HUES64 (cell line): ENCODE measurements around the gene DUXA. TPM values are rescaled to one million over a fixed set of nuclear protein-coding genes. Genes with fewer than 3 reads are reported as not detected.
"Not testable (repeated sequence)": the region's sequence is repeated elsewhere in the genome, so short reads cannot be mapped to it uniquely, and the experiment has no call there.

Experiments
- H3K27ac ChIP-seq: 2 replicates; pipeline ENCODE4 v1.7.0; 2013; ENCODE audit warnings: low read depth, low read length, inconsistent platforms
- H3K27me3 ChIP-seq: 2 replicates; pipeline ENCODE4 v1.6.1; 2013; ENCODE audit warnings: mild to moderate bottlenecking, low read length; ENCODE audit not compliant: insufficient read depth
- H3K36me3 ChIP-seq: 2 replicates; pipeline ENCODE4 v1.6.1; 2013; ENCODE audit warnings: mild to moderate bottlenecking, low read length; ENCODE audit not compliant: insufficient read depth
- H3K4me1 ChIP-seq: 2 replicates; pipeline ENCODE4 v1.6.1; 2013; ENCODE audit warnings: mild to moderate bottlenecking, low read length, moderate library complexity; ENCODE audit not compliant: insufficient read depth
- H3K4me3 ChIP-seq: 2 replicates; pipeline ENCODE4 v1.5.1; 2013; ENCODE audit warnings: mild to moderate bottlenecking, low read length, moderate library complexity
- H3K9ac ChIP-seq: 2 replicates; pipeline ENCODE4 v1.6.1; 2013; ENCODE audit warnings: mild to moderate bottlenecking, low read depth, low read length
- H3K9me3 ChIP-seq: 2 replicates; pipeline ENCODE4 v1.6.1; 2013; ENCODE audit warnings: low read depth, low read length; ENCODE audit not compliant: insufficient read depth
- WGBS: fragments of 150-250, 120-280 bp; methylation state at CpG from one replicate; pipeline ENCODE4 v1.1.7; 2013; ENCODE audit warnings: missing lambda C conversion rate; 5-methylcytosine and 5-hydroxymethylcytosine counted together
- polyA plus RNA-seq, 2 experiments: library from polyadenylated mRNA; stranded (reverse); fragments of 50-300 nt; gene quantifications; one replicate each; pipeline ENCODE4 v1.2.3, GENCODE V29; 2013

The DUXA gene
- polyA plus RNA-seq (2013, experiment 1 of 2), result not detected
- not detected for polyA plus RNA-seq (2013, experiment 2 of 2)

GRCh38 chr19:57167385-57167784 lies at the start of gene DUXA:
Gene DUXA (minus strand): TSS chr19:57167485. CDS start chr19:57167443, 42 bp downstream.
- 83% methylated on average over 6 of the region's 6 CpGs for WGBS

GRCh38 chr19:57212109-57212508 lies 44.8 kb upstream of the DUXA start:
- WGBS, result 95% methylated on average over 7 of the region's 7 CpGs
- H3K9me3 ChIP-seq, result no peaks in the 10 kb centered on the region
- no peak overlapping the region for H3K4me3 ChIP-seq
- no peaks in the 10 kb centered on the region for H3K27me3 ChIP-seq
- no peak overlapping the region for H3K9ac ChIP-seq
- H3K4me1 ChIP-seq, result no peaks in the 10 kb centered on the region
- no peak overlapping the region for H3K27ac ChIP-seq
- peaks cover 67% of the 10 kb centered on the region for H3K36me3 ChIP-seq

More at GRCh38 chr19:57167385-57167784, at the start of gene DUXA:
- Histone ChIP-seq H3K27ac (no peak within 1 kb of the TSS), H3K9me3 (peaks cover 59% of the 10 kb centered on the region), H3K4me3 (no peak within 1 kb of the TSS), H3K27me3 (no peaks in the 10 kb centered on the region), H3K9ac (no peak within 1 kb of the TSS), H3K36me3 (no peaks in the 10 kb centered on the region), H3K4me1 (no peaks in the 10 kb centered on the region)

- H3K36me3 ChIP-seq, result peaks cover 77% of the 10 kb centered on the region
These were observed 43.1 kb upstream of the DUXA start for GRCh38 chr19:57210381-57210780.

GRCh38 chr19:57202160-57202559 lies 34.9 kb upstream of the DUXA start:
- peaks cover 41% of the 10 kb centered on the region for H3K36me3 ChIP-seq
- no peak overlapping the region for H3K4me3 ChIP-seq
- no peaks in the 10 kb centered on the region for H3K9me3 ChIP-seq
- H3K27me3 ChIP-seq, result no peaks in the 10 kb centered on the region
- WGBS, result 93% methylated on average over 5 of the region's 5 CpGs
- no peak overlapping the region for H3K27ac ChIP-seq
- no peaks in the 10 kb centered on the region for H3K4me1 ChIP-seq
- H3K9ac ChIP-seq, result no peak overlapping the region

More at GRCh38 chr19:57210381-57210780, 43.1 kb upstream of the DUXA start:
- Histone ChIP-seq H3K9ac (no peak overlapping the region), H3K9me3 (no peaks in the 10 kb centered on the region), H3K27me3 (no peaks in the 10 kb centered on the region), H3K4me3 (no peak overlapping the region), H3K27ac (no peak overlapping the region), H3K4me1 (no peaks in the 10 kb centered on the region)
- 94% methylated on average over 4 of the region's 4 CpGs for WGBS

GRCh38 chr19:57197874-57198273 lies 30.6 kb upstream of the DUXA start:
- H3K9me3 ChIP-seq, H3K27me3 ChIP-seq, H3K9ac ChIP-seq, H3K4me3 ChIP-seq, H3K27ac ChIP-seq, H3K4me1 ChIP-seq: not testable (repeated sequence)
- peaks cover 61% of the 10 kb centered on the region for H3K36me3 ChIP-seq
- WGBS, result 93% methylated on average over 6 of the region's 6 CpGs

- no peak overlapping the region for H3K9ac ChIP-seq
- H3K4me1 ChIP-seq, result no peaks in the 10 kb centered on the region
- H3K27me3 ChIP-seq, result no peaks in the 10 kb centered on the region
- peaks cover 49% of the 10 kb centered on the region for H3K36me3 ChIP-seq
- no peak overlapping the region for H3K27ac ChIP-seq
- WGBS, result 92% methylated on average over 5 of the region's 5 CpGs
- H3K4me3 ChIP-seq, result peak overlapping the region; percentile 83; the same call in 1 of the 2 replicates
- peaks cover 26% of the 10 kb centered on the region for H3K9me3 ChIP-seq
These were observed 25.7 kb upstream of the DUXA start for GRCh38 chr19:57192993-57193392.

DNA sequence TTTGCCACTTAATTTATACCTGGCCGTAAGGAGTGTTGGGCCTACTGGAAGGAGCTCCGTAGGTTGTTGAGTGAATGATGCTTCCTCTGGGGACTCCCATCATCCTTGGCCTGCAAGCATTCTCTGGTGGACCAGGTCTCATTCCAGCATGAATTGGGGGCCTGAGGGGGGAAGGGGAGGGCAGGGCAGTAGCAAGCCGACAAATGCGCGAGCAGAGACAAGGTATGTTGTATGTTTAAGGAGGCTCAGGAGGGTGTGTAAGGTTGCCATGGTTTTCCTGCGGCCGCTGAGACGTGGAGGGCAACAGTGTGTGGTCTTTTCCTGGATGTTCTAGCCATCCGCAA lies 24.8 kb upstream of the DUXA start:
- Histone ChIP-seq H3K27me3 (no peaks in the 10 kb centered on the region), H3K4me3 (peak overlapping the region; percentile 83), H3K9ac (peak overlapping the region; percentile 79), H3K4me1 (no peaks in the 10 kb centered on the region), H3K27ac (0 out of 2 replicates have a peak overlapping the region, but pooled peaks have one; percentile 79), H3K9me3 (peaks cover 35% of the 10 kb centered on the region), H3K36me3 (peaks cover 43% of the 10 kb centered on the region)
- 12% methylated on average over 9 of the region's 9 CpGs for WGBS

DNA sequence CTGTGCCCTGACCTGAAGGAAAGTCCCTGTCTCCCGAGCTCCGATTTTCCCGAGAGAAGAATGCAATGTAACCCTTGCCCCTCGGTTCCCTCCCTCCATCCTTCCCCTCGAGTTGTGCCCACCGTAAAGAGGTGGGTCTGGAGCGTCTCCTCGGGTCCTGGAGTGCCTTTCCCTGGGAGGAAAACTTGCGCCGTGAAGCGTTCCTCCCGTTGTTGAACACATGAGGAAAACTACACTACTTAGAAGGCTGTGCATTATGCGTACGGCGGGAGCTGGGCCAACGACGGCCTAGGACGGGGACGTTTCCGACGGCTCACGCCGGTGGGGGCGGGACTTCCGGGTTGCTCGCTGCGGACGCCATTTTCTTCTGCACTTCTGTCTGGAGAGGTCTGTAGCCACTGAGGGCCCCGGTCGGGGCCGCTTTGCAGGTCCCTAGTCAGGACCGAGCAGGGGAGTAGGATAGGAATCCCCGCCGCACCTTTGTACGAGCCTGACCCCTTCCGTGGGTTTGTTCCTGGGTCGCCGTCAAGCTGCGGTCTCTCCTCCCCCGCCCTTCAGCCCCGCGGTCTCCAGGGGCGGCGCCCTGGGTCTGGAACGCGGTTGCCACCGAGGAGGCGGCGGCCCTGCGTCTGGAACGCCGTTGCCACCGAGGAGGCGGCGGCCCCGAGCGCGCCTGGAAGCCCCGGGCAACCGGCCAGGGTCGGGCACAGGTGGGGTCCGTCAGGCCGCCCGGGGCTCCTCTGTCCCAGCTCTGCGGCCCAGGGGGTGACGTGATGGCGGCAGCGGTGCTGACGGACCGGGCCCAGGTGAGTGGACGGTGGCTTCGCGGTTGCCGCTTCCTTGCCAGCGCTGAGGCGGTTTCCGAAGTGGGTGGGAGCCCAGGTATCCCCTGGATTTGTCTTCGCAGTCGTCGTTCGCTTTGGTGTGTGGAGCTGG lies 24.1 kb upstream of the DUXA start, which contains the start of gene ZNF264:
Gene ZNF264 (plus strand): TSS at position 360 of the 936 bp plus-strand sequence. CDS start 414 bp downstream, at position 774.
- WGBS, result 2% methylated on average over 81 of the region's 81 CpGs
- H3K9me3 ChIP-seq, result peaks cover 39% of the 10 kb centered on the region
- H3K36me3 ChIP-seq, result peaks cover 36% of the 10 kb centered on the region
- peak within 1 kb of the TSS; percentile 83 for H3K4me3 ChIP-seq
- no peaks in the 10 kb centered on the region for H3K4me1 ChIP-seq
- no peaks in the 10 kb centered on the region for H3K27me3 ChIP-seq
- H3K9ac ChIP-seq, result peak within 1 kb of the TSS; percentile 79
- peak within 1 kb of the TSS; percentile 79 for H3K27ac ChIP-seq

- Histone ChIP-seq H3K4me1 (no peaks in the 10 kb centered on the region), H3K27me3 (no peaks in the 10 kb centered on the region), H3K36me3 (peaks cover 26% of the 10 kb centered on the region), H3K4me3 (peak overlapping the region; percentile 83), H3K9ac (no peak overlapping the region), H3K27ac (no peak overlapping the region), H3K9me3 (peaks cover 49% of the 10 kb centered on the region)
- WGBS, result 94% methylated on average over 3 of the region's 3 CpGs
These were observed 23.0 kb upstream of the DUXA start for GRCh38 chr19:57190301-57190700.

- no peaks in the 10 kb centered on the region for H3K27me3 ChIP-seq
- H3K9me3 ChIP-seq, result peaks cover 57% of the 10 kb centered on the region
- H3K4me3 ChIP-seq, result peak overlapping the region; percentile 49
- H3K36me3 ChIP-seq, result no peaks in the 10 kb centered on the region
- H3K4me1 ChIP-seq, result no peaks in the 10 kb centered on the region
- WGBS, result 88% methylated on average over 27 of the region's 42 CpGs
- H3K9ac ChIP-seq, result no peak overlapping the region
- no peak overlapping the region for H3K27ac ChIP-seq
These were observed 4.3 kb upstream of the DUXA start for GRCh38 chr19:57171551-57172081.

GRCh38 chr19:57165846-57166245 lies 1.4 kb downstream of the DUXA start:
- Histone ChIP-seq H3K27ac (no peak overlapping the region), H3K9ac (no peak overlapping the region), H3K4me3 (no peak overlapping the region), H3K36me3 (no peaks in the 10 kb centered on the region), H3K4me1 (no peaks in the 10 kb centered on the region), H3K27me3 (no peaks in the 10 kb centered on the region), H3K9me3 (peaks cover 65% of the 10 kb centered on the region)
- 74% methylated on average over 7 of the region's 7 CpGs for WGBS
